ENCODE results near the gene ACSS2. TPM values are rescaled to one million over a fixed set of nuclear protein-coding genes. Genes with fewer than 3 reads are reported as not detected.
"Not testable (repeated sequence)": the region's sequence is repeated elsewhere in the genome, so short reads cannot be mapped to it uniquely, and the experiment has no call there.

The ACSS2 gene
- total and polyA plus RNA-seq, 2 of the 8 experiments (the other 6 are each of a cell fraction or from before 2014, with no cell fraction given), result 17.7 to 24.2 TPM

DNA sequence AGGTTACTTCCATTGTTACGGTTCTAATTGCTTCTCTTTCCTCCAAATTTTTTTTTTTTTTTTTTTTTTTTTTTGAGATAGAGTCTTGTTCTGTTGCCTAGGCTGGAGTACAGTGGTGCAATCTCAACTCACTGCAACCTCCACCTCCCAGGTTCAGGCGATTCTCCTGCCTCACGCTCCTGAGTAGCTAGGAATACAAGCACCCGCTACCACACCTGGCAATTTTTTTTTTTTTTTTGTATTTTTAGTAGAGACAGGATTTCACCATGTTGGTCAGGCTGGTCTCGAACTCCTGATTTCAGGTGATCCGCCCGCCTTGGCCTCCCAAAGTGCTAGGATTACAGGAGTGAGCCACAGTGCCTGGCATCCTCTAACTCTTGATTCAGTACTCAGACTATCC lies 4.6 kb downstream of the ACSS2 start:
- not testable (repeated sequence) for H3K9ac ChIP-seq (replicated peaks in 1 of 4; ENCODE audit: extremely low read depth in 1 of 4, low read depth in 3 of 4, low read length in 3 of 4); H3K23ac ChIP-seq (ENCODE audit: insufficient read length); H2BK20ac ChIP-seq (ENCODE audit: low read length); H4K20me1 ChIP-seq (replicated peaks in 1 of 2; ENCODE audit: control insufficient read depth in 1 of 2, insufficient read depth in 2 of 2, low read length in 2 of 2); H3K4ac ChIP-seq (replicated peaks; ENCODE audit: insufficient read length, low read depth, low read length); H3K27ac ChIP-seq (ENCODE audit: low read depth, low read length); H2BK15ac ChIP-seq (ENCODE audit: low read length); H3K23me2 ChIP-seq (ENCODE audit: low read depth, low read length); H4K5ac ChIP-seq (ENCODE audit: insufficient read length, low read depth, low read length); H3K4me3 ChIP-seq (ENCODE audit: extremely low read depth in 1 of 4, insufficient read depth in 2 of 4, low read depth in 3 of 4, low read length in 4 of 4); H3K14ac ChIP-seq (ENCODE audit: insufficient read length); H3K79me1 ChIP-seq (ENCODE audit: low read depth, low read length); H4K91ac ChIP-seq (replicated peaks; ENCODE audit: insufficient read length, low read length); H3K4me2 ChIP-seq (ENCODE audit: insufficient read depth in 1 of 2, low read depth in 2 of 2, low read length in 2 of 2); H2BK120ac ChIP-seq (replicated peaks; ENCODE audit: low read depth, low read length); H2AK5ac ChIP-seq (ENCODE audit: low read depth, low read length); H3K36me3 ChIP-seq (ENCODE audit: control insufficient read depth in 2 of 4, insufficient read depth in 4 of 4, low read length in 3 of 4); H3K56ac ChIP-seq (replicated peaks; ENCODE audit: insufficient read length, low read depth, low read length); H3K9me3 ChIP-seq (ENCODE audit: insufficient read depth in 2 of 2, low read depth in 1 of 2, low read length in 1 of 2); H3K27me3 ChIP-seq (replicated peaks in 1 of 4; ENCODE audit: control insufficient read depth in 3 of 4, extremely low read depth in 1 of 4, insufficient read depth in 3 of 4, low read length in 3 of 4); H3K18ac ChIP-seq (ENCODE audit: extremely low read depth, low read length); H2AFZ ChIP-seq (ENCODE audit: low read length); H3K4me1 ChIP-seq (replicated peaks in 1 of 4; ENCODE audit: control insufficient read depth in 3 of 4, insufficient read depth in 4 of 4, low read length in 3 of 4); H3K79me2 ChIP-seq (ENCODE audit: control insufficient read depth in 1 of 2, insufficient read depth in 2 of 2, low read length in 2 of 2); H2BK5ac ChIP-seq (ENCODE audit: low read depth, low read length); DNase-seq (ENCODE audit: low read depth in 1 of 2, low spot score in 2 of 2); H2BK12ac ChIP-seq (ENCODE audit: low read depth, low read length); FAIRE-seq; H4K8ac ChIP-seq (ENCODE audit: extremely low read depth, insufficient read depth, low read length)
- ChIA-PET POLR2A (ENCODE audit: partially characterized antibody) (interaction anchor here (0.6 to 1.6 kb wide), 2 partner anchors 10 to 77 kb away, joined by 3 to 4 read pairs; no protein-coding TSS in a partner anchor), CTCF (ENCODE audit: partially characterized antibody) (interaction anchor here (0.7 kb wide), 1 partner anchor 131 kb away, joined by 4 read pairs; no protein-coding TSS in a partner anchor)
- 81% methylated on average over 7 of the region's 7 CpGs; no CpG with 5 or more reads in 1 of the 2 experiments for WGBS, 2 experiments (ENCODE audit: extremely low coverage in 1 of 2, insufficient coverage in 1 of 2, insufficient read length in 1 of 2, insufficient replicate concordance in 2 of 2, low coverage in 1 of 2, low lambda C conversion rate in 2 of 2, missing lambda C conversion rate in 1 of 2)
